Esophagus muscularis mucosa (tissue), 3 donors: ENCODE data around the gene C19orf44.

ENCODE experiments used
- CTCF ChIP-seq, 3 experiments: fragments of 200-600 bp in 2 of 3; fragments of 450-650 bp in 1 of 3; sonication (generic) in 2 of 3; IDR thresholded peaks; one replicate each; pipeline ENCODE4 v1.5.1; 2017 to 2019; ENCODE audit warnings: antibody characterized with exemption in 3 of 3, mild to moderate bottlenecking in 2 of 3, moderate library complexity in 1 of 3
- POLR2AphosphoS5 ChIP-seq, 2 donors: sonication (generic); formaldehyde crosslinking; IDR thresholded peaks; one replicate each; pipeline ENCODE4 v1.6.1; 2017; ENCODE audit warnings: antibody characterized with exemption in 2 of 2

GRCh38 chr19:16535381-16535780 is 39.2 kb downstream of the C19orf44 start:
- no peak for TF ChIP-seq CTCF (IDR thresholded peaks at IDR 0.05)
- TF ChIP-seq POLR2AphosphoS5 (IDR thresholded peaks at IDR 0.05), result no peak
